Measurements from ENCODE around the gene ANKRD63. TPM values are rescaled to one million over a fixed set of nuclear protein-coding genes. Genes with fewer than 3 reads are reported as not detected.

Gene ANKRD63
- total RNA-seq, 1 experiment from 2014 or later: 1.2 TPM

GRCh38 chr15:40279437-40280141 is 3.3 kb downstream of the ANKRD63 start (continued):
- TF ChIP-seq SP1 (CRISPR knock-in tag; conservative IDR thresholded peaks at IDR 0.05): peak; percentile 37

GRCh38 chr15:40278026-40278425 is 4.8 kb downstream of the ANKRD63 start:
- H3K36me3 Mint-ChIP-seq: no peaks in the 10 kb centered on the region
- no peak for ATAC-seq
- H3K27me3 Mint-ChIP-seq (ENCODE audit: low read depth): peaks cover 48% of the 10 kb centered on the region
- H3K4me3 Mint-ChIP-seq: no peak overlapping the region
- TF ChIP-seq TEAD4 (CRISPR knock-in tag; IDR thresholded peaks at IDR 0.05) (no peak), NFYB (CRISPR knock-in tag; conservative IDR thresholded peaks at IDR 0.05; ENCODE audit: low read depth) (no peak), EMX1 (CRISPR knock-in tag; IDR thresholded peaks at IDR 0.05) (no peak), IRF2 (CRISPR knock-in tag; IDR thresholded peaks at IDR 0.05; ENCODE audit: borderline replicate concordance, low read depth) (no peak), ZNF263 (CRISPR knock-in tag; IDR thresholded peaks at IDR 0.05; ENCODE audit: low read depth) (no peak), TCF7 (CRISPR knock-in tag; IDR thresholded peaks at IDR 0.05; ENCODE audit: low read depth) (no peak)
- TF ChIP-seq, protein P1, sequence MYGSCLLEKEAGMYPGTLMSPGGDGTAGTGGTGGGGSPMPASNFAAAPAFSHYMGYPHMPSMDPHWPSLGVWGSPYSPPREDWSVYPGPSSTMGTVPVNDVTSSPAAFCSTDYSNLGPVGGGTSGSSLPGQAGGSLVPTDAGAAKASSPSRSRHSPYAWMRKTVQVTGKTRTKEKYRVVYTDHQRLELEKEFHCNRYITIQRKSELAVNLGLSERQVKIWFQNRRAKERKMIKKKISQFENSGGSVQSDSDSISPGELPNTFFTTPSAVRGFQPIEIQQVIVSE (CRISPR knock-in tag; IDR thresholded peaks at IDR 0.05; ENCODE audit: borderline replicate concordance): no peak
- TF ChIP-seq, protein P2, sequence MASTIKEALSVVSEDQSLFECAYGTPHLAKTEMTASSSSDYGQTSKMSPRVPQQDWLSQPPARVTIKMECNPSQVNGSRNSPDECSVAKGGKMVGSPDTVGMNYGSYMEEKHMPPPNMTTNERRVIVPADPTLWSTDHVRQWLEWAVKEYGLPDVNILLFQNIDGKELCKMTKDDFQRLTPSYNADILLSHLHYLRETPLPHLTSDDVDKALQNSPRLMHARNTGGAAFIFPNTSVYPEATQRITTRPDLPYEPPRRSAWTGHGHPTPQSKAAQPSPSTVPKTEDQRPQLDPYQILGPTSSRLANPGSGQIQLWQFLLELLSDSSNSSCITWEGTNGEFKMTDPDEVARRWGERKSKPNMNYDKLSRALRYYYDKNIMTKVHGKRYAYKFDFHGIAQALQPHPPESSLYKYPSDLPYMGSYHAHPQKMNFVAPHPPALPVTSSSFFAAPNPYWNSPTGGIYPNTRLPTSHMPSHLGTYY (CRISPR knock-in tag; IDR thresholded peaks at IDR 0.05): no peak
- TF ChIP-seq, protein P3, sequence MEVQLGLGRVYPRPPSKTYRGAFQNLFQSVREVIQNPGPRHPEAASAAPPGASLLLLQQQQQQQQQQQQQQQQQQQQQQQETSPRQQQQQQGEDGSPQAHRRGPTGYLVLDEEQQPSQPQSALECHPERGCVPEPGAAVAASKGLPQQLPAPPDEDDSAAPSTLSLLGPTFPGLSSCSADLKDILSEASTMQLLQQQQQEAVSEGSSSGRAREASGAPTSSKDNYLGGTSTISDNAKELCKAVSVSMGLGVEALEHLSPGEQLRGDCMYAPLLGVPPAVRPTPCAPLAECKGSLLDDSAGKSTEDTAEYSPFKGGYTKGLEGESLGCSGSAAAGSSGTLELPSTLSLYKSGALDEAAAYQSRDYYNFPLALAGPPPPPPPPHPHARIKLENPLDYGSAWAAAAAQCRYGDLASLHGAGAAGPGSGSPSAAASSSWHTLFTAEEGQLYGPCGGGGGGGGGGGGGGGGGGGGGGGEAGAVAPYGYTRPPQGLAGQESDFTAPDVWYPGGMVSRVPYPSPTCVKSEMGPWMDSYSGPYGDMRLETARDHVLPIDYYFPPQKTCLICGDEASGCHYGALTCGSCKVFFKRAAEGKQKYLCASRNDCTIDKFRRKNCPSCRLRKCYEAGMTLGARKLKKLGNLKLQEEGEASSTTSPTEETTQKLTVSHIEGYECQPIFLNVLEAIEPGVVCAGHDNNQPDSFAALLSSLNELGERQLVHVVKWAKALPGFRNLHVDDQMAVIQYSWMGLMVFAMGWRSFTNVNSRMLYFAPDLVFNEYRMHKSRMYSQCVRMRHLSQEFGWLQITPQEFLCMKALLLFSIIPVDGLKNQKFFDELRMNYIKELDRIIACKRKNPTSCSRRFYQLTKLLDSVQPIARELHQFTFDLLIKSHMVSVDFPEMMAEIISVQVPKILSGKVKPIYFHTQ (CRISPR knock-in tag; IDR thresholded peaks at IDR 0.05): no peak
- TF ChIP-seq, protein P4, sequence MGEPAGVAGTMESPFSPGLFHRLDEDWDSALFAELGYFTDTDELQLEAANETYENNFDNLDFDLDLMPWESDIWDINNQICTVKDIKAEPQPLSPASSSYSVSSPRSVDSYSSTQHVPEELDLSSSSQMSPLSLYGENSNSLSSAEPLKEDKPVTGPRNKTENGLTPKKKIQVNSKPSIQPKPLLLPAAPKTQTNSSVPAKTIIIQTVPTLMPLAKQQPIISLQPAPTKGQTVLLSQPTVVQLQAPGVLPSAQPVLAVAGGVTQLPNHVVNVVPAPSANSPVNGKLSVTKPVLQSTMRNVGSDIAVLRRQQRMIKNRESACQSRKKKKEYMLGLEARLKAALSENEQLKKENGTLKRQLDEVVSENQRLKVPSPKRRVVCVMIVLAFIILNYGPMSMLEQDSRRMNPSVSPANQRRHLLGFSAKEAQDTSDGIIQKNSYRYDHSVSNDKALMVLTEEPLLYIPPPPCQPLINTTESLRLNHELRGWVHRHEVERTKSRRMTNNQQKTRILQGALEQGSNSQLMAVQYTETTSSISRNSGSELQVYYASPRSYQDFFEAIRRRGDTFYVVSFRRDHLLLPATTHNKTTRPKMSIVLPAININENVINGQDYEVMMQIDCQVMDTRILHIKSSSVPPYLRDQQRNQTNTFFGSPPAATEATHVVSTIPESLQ (CRISPR knock-in tag; IDR thresholded peaks at IDR 0.05): no peak
- H3K9me3 Mint-ChIP-seq: no peaks in the 10 kb centered on the region
- no peak for DNase-seq (ENCODE audit: low spot score)
- CTCF ChIA-PET: interaction anchor here (0.8 to 12.1 kb wide), 15 partner anchors 9 to 232 kb away, joined by 3 to 690 read pairs (median 12); partner anchors contain the start of genes CCDC9B, INAFM2, PAK6 and PLCB2
- no peak overlapping the region for H3K27ac Mint-ChIP-seq
- POLR2A ChIA-PET: no interaction called here
- peaks cover 39% of the 10 kb centered on the region for H3K4me1 Mint-ChIP-seq

DNA sequence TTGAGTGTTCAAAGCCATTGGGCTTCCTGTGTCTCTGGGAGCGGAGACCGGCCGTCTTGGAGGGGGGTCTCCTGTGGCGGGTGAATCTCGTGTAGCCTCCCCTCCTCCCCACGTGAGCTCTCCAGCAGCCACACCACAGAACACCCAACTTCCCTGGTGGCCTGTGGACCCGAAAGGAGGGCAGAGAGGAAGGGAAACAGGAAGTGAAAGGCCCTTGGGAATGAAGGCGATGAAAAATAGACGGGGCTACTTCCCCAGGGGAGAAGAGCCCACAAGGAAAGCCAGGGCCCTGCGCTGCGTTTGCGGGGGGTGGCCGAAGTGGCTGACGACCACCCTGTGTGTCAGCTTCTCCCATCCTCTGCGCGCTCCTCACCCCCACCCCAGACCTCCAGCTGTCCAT is 5.4 kb downstream of the ANKRD63 start:
- ChIA-PET POLR2A (no interaction called here), CTCF (interaction anchor here (0.8 to 12.1 kb wide), 9 partner anchors 13 to 232 kb away, joined by 3 to 690 read pairs (median 22); partner anchors contain the start of genes CCDC9B, INAFM2, PAK6 and PLCB2)
- Mint-ChIP-seq H3K27ac (no peak overlapping the region), H3K9me3 (no peaks in the 10 kb centered on the region), H3K36me3 (no peaks in the 10 kb centered on the region), H3K4me3 (no peak overlapping the region), H3K4me1 (peaks cover 39% of the 10 kb centered on the region), H3K27me3 (ENCODE audit: low read depth) (peaks cover 42% of the 10 kb centered on the region)
- ATAC-seq (no peak), DNase-seq (ENCODE audit: low spot score) (no peak)
- TF ChIP-seq GABPB1 (CRISPR knock-in tag; IDR thresholded peaks at IDR 0.05) (no peak), ATF1 (CRISPR knock-in tag; IDR thresholded peaks at IDR 0.05) (no peak), NR2C2 (CRISPR knock-in tag; IDR thresholded peaks at IDR 0.05) (no peak), TP53 (CRISPR knock-in tag; IDR thresholded peaks at IDR 0.05) (no peak), IRF1 (CRISPR knock-in tag; IDR thresholded peaks at IDR 0.05) (no peak), HMGXB4 (CRISPR knock-in tag; IDR thresholded peaks at IDR 0.05) (no peak), ZBTB21 (CRISPR knock-in tag; IDR thresholded peaks at IDR 0.05; ENCODE audit: borderline replicate concordance) (no peak), TCF7 (CRISPR knock-in tag; IDR thresholded peaks at IDR 0.05; ENCODE audit: low read depth) (no peak)
- TF ChIP-seq, protein P5, sequence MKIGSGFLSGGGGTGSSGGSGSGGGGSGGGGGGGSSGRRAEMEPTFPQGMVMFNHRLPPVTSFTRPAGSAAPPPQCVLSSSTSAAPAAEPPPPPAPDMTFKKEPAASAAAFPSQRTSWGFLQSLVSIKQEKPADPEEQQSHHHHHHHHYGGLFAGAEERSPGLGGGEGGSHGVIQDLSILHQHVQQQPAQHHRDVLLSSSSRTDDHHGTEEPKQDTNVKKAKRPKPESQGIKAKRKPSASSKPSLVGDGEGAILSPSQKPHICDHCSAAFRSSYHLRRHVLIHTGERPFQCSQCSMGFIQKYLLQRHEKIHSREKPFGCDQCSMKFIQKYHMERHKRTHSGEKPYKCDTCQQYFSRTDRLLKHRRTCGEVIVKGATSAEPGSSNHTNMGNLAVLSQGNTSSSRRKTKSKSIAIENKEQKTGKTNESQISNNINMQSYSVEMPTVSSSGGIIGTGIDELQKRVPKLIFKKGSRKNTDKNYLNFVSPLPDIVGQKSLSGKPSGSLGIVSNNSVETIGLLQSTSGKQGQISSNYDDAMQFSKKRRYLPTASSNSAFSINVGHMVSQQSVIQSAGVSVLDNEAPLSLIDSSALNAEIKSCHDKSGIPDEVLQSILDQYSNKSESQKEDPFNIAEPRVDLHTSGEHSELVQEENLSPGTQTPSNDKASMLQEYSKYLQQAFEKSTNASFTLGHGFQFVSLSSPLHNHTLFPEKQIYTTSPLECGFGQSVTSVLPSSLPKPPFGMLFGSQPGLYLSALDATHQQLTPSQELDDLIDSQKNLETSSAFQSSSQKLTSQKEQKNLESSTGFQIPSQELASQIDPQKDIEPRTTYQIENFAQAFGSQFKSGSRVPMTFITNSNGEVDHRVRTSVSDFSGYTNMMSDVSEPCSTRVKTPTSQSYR (CRISPR knock-in tag; IDR thresholded peaks at IDR 0.05): no peak
